Tibial nerve (tissue), 4 donors: ENCODE data around the gene RADX. TPM values are rescaled to one million over a fixed set of nuclear protein-coding genes. Genes with fewer than 3 reads are reported as not detected.

ENCODE experiments used
- DNase-seq, 2 donors: peaks; one replicate each; pipeline ENCODE4 v3.0.0-alpha.2; 2019; ENCODE audit warnings: low spot score in 2 of 2
- H3K27ac ChIP-seq, 4 donors: fragments of 200-600 bp; sonication (generic) in 3 of 4; one replicate each; pipeline ENCODE4 v1.5.1; 2017 to 2019; ENCODE audit warnings: mild to moderate bottlenecking in 1 of 4
- H3K27me3 ChIP-seq, 2 donors: fragments of 200-600 bp; sonication (generic) in 1 of 2; one replicate each; pipeline versions ENCODE4 v1.5.1 to v1.6.0; 2017 to 2019
- H3K36me3 ChIP-seq, 3 donors: fragments of 200-600 bp; sonication (generic); one replicate each; pipeline ENCODE4 v1.5.1; 2018 to 2019
- H3K4me1 ChIP-seq, 4 donors: fragments of 200-600 bp; sonication (generic) in 3 of 4; one replicate each; pipeline ENCODE4 v1.5.1; 2017 to 2019
- H3K4me3 ChIP-seq, 4 donors: fragments of 200-600 bp; sonication (generic) in 3 of 4; one replicate each; pipeline ENCODE4 v1.5.1; 2017 to 2019; ENCODE audit warnings: mild to moderate bottlenecking in 1 of 4, moderate library complexity in 1 of 4
- H3K9me3 ChIP-seq, 4 donors: fragments of 200-600 bp; sonication (generic) in 3 of 4; one replicate each; pipeline ENCODE4 v1.5.1; 2017 to 2019
- CTCF ChIP-seq, 5 experiments: fragments of 200-600 bp in 3 of 5; fragments of 450-650 bp in 2 of 5; sonication (generic) in 3 of 5; IDR thresholded peaks; one replicate each; pipeline ENCODE4 v1.5.1; 2016 to 2019; ENCODE audit warnings: antibody characterized with exemption in 5 of 5, mild to moderate bottlenecking in 3 of 5, moderate library complexity in 2 of 5
- EP300 ChIP-seq, 2 donors: sonication (generic); formaldehyde crosslinking; IDR thresholded peaks; one replicate each; pipeline ENCODE4 v1.6.1; 2017; ENCODE audit warnings: antibody characterized with exemption in 2 of 2, mild to moderate bottlenecking in 1 of 2
- POLR2A ChIP-seq, 2 donors: fragments of 450-650 bp; IDR thresholded peaks; one replicate each; pipeline ENCODE4 v1.6.1; 2017; ENCODE audit warnings: antibody characterized with exemption in 2 of 2, mild to moderate bottlenecking in 2 of 2, moderate library complexity in 2 of 2
- WGBS, 2 donors: methylation state at CpG; one replicate each; pipeline ENCODE4 v1.1.5; 2018; 5-methylcytosine and 5-hydroxymethylcytosine counted together
- total RNA-seq, 4 donors: library from RNA; depleted of rRNA; stranded (reverse); fragments of >200 nt; gene quantifications; one replicate each; pipeline ENCODE4 v1.1.0, GENCODE V29; 2016

The RADX gene
- total RNA-seq, 4 donors from 2014 or later, result 3.5 to 9.6 (median 5.6) TPM

- Histone ChIP-seq H3K27ac (peak overlapping the region in 3 of 4 donors; percentile 68 to 80 (median 71)), H3K9me3 (no peaks in the 10 kb centered on the region), H3K4me1 (no peaks in the 10 kb centered on the region), H3K36me3 (no peaks in the 10 kb centered on the region), H3K27me3 (peaks cover 0 to 18% of the 10 kb centered on the region in 2 donors), H3K4me3 (peak overlapping the region; percentile 31 to 58 (median 45))
- DNase-seq, result no peak
- TF ChIP-seq CTCF (IDR thresholded peaks at IDR 0.05), result no peak
- no peak for TF ChIP-seq POLR2A (IDR thresholded peaks at IDR 0.05)
- no peak for TF ChIP-seq EP300 (IDR thresholded peaks at IDR 0.05)
- WGBS, 2 donors, result 1 to 38% methylated on average over 8 of the region's 8 CpGs
Measured at GRCh38 chrX:106612393-106612763, 600 bp downstream of the RADX start.

- Histone ChIP-seq H3K9me3 (no peaks in the 10 kb centered on the region), H3K4me3 (peak overlapping the region in 1 of 4 donors; percentile 58), H3K4me1 (no peaks in the 10 kb centered on the region), H3K27me3 (peaks cover 0 to 19% of the 10 kb centered on the region in 2 donors), H3K36me3 (no peaks in the 10 kb centered on the region), H3K27ac (peak overlapping the region in 2 of 4 donors; percentile 71 to 80)
- TF ChIP-seq CTCF (IDR thresholded peaks at IDR 0.05) (no peak), EP300 (IDR thresholded peaks at IDR 0.05) (no peak), POLR2A (IDR thresholded peaks at IDR 0.05) (no peak)
- DNase-seq, result no peak
- WGBS, 2 donors, result 17 to 38% methylated on average over 4 of the region's 4 CpGs
Measured at GRCh38 chrX:106613277-106613676, 1.5 kb downstream of the RADX start.

- no peak overlapping the region for H3K4me3 ChIP-seq
- 56 to 57% methylated on average over 7 of the region's 7 CpGs for WGBS, 2 donors
- no peaks in the 10 kb centered on the region for H3K4me1 ChIP-seq
- no peak for TF ChIP-seq EP300 (IDR thresholded peaks at IDR 0.05)
- no peak for TF ChIP-seq CTCF (IDR thresholded peaks at IDR 0.05)
- TF ChIP-seq POLR2A (IDR thresholded peaks at IDR 0.05), result no peak
- H3K36me3 ChIP-seq, result no peaks in the 10 kb centered on the region
- H3K9me3 ChIP-seq, result no peaks in the 10 kb centered on the region
- peaks cover 0 to 22% of the 10 kb centered on the region in 2 donors for H3K27me3 ChIP-seq
- H3K27ac ChIP-seq, result no peak overlapping the region
- DNase-seq, result no peak
Measured at GRCh38 chrX:106615041-106615440, 3.3 kb downstream of the RADX start.

GRCh38 chrX:106619797-106620196 lies 8.0 kb downstream of the RADX start:
- Histone ChIP-seq H3K27me3 (peaks cover 0 to 18% of the 10 kb centered on the region in 2 donors), H3K36me3 (no peaks in the 10 kb centered on the region), H3K9me3 (no peaks in the 10 kb centered on the region), H3K4me3 (no peak overlapping the region), H3K27ac (no peak overlapping the region), H3K4me1 (no peaks in the 10 kb centered on the region)
- TF ChIP-seq POLR2A (IDR thresholded peaks at IDR 0.05), result no peak
- TF ChIP-seq CTCF (IDR thresholded peaks at IDR 0.05), result peak in 2 of 5 experiments; percentile 12 to 32
- TF ChIP-seq EP300 (IDR thresholded peaks at IDR 0.05), result no peak
- DNase-seq, result no peak
- 39 to 45% methylated on average over 3 of the region's 3 CpGs for WGBS, 2 donors

GRCh38 chrX:106621836-106622235 lies 10.1 kb downstream of the RADX start:
- Histone ChIP-seq H3K36me3 (no peaks in the 10 kb centered on the region), H3K4me1 (no peaks in the 10 kb centered on the region), H3K27me3 (peaks cover 0 to 10% of the 10 kb centered on the region in 2 donors), H3K4me3 (no peak overlapping the region), H3K27ac (no peak overlapping the region), H3K9me3 (no peaks in the 10 kb centered on the region)
- no peak for DNase-seq
- TF ChIP-seq EP300 (IDR thresholded peaks at IDR 0.05) (no peak), CTCF (IDR thresholded peaks at IDR 0.05) (no peak), POLR2A (IDR thresholded peaks at IDR 0.05) (no peak)
- WGBS, 2 donors, result 83 to 90% methylated on average over 2 of the region's 2 CpGs
